ENCODE results near the gene GALNT7.

GRCh38 chr4:173233857-173234256 lies 65.2 kb downstream of the GALNT7 start:
- TF ChIP-seq GATA2 (IDR thresholded peaks at IDR 0.05; ENCODE audit: low read depth, low read length) (no peak), GATA3 (IDR thresholded peaks at IDR 0.05; ENCODE audit: low read depth, low read length) (no peak)
